HL-60 (cell line): ENCODE results near the gene IL3RA.
"Not testable (repeated sequence)": the region's sequence is repeated elsewhere in the genome, so short reads cannot be mapped to it uniquely, and the experiment has no call there.

Source experiments
- DNase-seq, 2 experiments: peaks; one replicate each; pipeline ENCODE4 v3.0.0-alpha.2; 2010 to 2020; ENCODE audit warnings: low read depth in 1 of 2, low spot score in 1 of 2
- H3K27ac ChIP-seq: fragments of 250-450 bp; sonication (Bioruptor Pico); replicated peaks from 2 replicates; pipeline ENCODE4 v1.5.1; 2020; ENCODE audit warnings: mild to moderate bottlenecking, moderate library complexity
- H3K27me3 ChIP-seq: fragments of 250-450 bp; sonication (Bioruptor Pico); 2 replicates; pipeline ENCODE4 v1.5.1; 2021; ENCODE audit warnings: mild to moderate bottlenecking, moderate library complexity; ENCODE audit not compliant: insufficient read depth, poor library complexity, severe bottlenecking
- H3K4me3 ChIP-seq: replicated peaks from 2 replicates; pipeline ENCODE4 v1.5.1; 2011; ENCODE audit warnings: mild to moderate bottlenecking, control low read depth, low read length; ENCODE audit not compliant: insufficient read depth
- GABPA ChIP-seq: IDR thresholded peaks from 2 replicates; pipeline ENCODE4 v1.6.1; 2012; ENCODE audit warnings: low read depth
- POLR2AphosphoS5 ChIP-seq: IDR thresholded peaks from 2 replicates; pipeline ENCODE4 v1.6.1; 2012; ENCODE audit warnings: low read depth
- SPI1 ChIP-seq: IDR thresholded peaks from 2 replicates; pipeline ENCODE4 v1.6.1; 2012; ENCODE audit warnings: low read depth, mild to moderate bottlenecking, borderline replicate concordance
- TF ChIP-seq, protein P1 (sequence below): IDR thresholded peaks from one replicate; pipeline ENCODE4 v1.5.1; 2011; ENCODE audit warnings: low read length, control low read depth, inconsistent platforms; ENCODE audit not compliant: insufficient read depth
- TF ChIP-seq, protein P2 (sequence below): IDR thresholded peaks from 2 replicates; pipeline ENCODE4 v1.6.1; 2012; ENCODE audit warnings: low read depth; ENCODE audit not compliant: insufficient replicate concordance

Gene IL3RA

GRCh38 chrX:1294301-1295067 is 42.1 kb upstream of the IL3RA start:
- H3K4me3 ChIP-seq = no peak overlapping the region
- TF ChIP-seq SPI1 (no peak), GABPA (no peak), POLR2AphosphoS5 (no peak)
- TF ChIP-seq, protein P1, sequence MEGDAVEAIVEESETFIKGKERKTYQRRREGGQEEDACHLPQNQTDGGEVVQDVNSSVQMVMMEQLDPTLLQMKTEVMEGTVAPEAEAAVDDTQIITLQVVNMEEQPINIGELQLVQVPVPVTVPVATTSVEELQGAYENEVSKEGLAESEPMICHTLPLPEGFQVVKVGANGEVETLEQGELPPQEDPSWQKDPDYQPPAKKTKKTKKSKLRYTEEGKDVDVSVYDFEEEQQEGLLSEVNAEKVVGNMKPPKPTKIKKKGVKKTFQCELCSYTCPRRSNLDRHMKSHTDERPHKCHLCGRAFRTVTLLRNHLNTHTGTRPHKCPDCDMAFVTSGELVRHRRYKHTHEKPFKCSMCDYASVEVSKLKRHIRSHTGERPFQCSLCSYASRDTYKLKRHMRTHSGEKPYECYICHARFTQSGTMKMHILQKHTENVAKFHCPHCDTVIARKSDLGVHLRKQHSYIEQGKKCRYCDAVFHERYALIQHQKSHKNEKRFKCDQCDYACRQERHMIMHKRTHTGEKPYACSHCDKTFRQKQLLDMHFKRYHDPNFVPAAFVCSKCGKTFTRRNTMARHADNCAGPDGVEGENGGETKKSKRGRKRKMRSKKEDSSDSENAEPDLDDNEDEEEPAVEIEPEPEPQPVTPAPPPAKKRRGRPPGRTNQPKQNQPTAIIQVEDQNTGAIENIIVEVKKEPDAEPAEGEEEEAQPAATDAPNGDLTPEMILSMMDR = no peak
- TF ChIP-seq, protein P2, sequence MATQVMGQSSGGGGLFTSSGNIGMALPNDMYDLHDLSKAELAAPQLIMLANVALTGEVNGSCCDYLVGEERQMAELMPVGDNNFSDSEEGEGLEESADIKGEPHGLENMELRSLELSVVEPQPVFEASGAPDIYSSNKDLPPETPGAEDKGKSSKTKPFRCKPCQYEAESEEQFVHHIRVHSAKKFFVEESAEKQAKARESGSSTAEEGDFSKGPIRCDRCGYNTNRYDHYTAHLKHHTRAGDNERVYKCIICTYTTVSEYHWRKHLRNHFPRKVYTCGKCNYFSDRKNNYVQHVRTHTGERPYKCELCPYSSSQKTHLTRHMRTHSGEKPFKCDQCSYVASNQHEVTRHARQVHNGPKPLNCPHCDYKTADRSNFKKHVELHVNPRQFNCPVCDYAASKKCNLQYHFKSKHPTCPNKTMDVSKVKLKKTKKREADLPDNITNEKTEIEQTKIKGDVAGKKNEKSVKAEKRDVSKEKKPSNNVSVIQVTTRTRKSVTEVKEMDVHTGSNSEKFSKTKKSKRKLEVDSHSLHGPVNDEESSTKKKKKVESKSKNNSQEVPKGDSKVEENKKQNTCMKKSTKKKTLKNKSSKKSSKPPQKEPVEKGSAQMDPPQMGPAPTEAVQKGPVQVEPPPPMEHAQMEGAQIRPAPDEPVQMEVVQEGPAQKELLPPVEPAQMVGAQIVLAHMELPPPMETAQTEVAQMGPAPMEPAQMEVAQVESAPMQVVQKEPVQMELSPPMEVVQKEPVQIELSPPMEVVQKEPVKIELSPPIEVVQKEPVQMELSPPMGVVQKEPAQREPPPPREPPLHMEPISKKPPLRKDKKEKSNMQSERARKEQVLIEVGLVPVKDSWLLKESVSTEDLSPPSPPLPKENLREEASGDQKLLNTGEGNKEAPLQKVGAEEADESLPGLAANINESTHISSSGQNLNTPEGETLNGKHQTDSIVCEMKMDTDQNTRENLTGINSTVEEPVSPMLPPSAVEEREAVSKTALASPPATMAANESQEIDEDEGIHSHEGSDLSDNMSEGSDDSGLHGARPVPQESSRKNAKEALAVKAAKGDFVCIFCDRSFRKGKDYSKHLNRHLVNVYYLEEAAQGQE = no peak
- no peak overlapping the region for H3K27ac ChIP-seq
- DNase-seq = no peak
- H3K27me3 ChIP-seq = no peaks in the 10 kb centered on the region

- Histone ChIP-seq H3K4me3 (no peak overlapping the region), H3K27ac (no peak overlapping the region), H3K27me3 (no peaks in the 10 kb centered on the region)
- no peak for DNase-seq
- TF ChIP-seq, protein P2 = no peak
- TF ChIP-seq POLR2AphosphoS5 (no peak), SPI1 (no peak)
Observed at GRCh38 chrX:1295550-1295949, 41.0 kb upstream of the IL3RA start.

DNA sequence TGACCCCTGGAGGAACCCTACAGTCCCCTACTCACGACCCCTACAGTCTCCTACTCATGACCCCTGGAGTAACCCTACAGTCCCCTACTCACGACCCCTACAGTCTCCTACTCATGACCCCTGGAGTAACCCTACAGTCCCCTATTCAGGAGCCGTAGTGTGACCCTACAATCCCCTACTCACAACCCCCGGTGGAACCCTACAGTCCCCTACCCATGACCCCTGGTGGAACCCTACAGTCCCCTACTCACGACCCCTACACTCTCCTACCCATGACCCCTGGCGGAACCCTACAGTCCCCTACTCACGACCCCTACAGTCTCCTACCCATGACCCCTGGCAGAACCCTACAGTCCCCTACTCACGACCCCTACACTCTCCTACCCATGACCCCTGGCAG is 39.0 kb upstream of the IL3RA start:
- DNase-seq, H3K27me3 ChIP-seq, H3K4me3 ChIP-seq, H3K27ac ChIP-seq: not testable (repeated sequence)

DNA sequence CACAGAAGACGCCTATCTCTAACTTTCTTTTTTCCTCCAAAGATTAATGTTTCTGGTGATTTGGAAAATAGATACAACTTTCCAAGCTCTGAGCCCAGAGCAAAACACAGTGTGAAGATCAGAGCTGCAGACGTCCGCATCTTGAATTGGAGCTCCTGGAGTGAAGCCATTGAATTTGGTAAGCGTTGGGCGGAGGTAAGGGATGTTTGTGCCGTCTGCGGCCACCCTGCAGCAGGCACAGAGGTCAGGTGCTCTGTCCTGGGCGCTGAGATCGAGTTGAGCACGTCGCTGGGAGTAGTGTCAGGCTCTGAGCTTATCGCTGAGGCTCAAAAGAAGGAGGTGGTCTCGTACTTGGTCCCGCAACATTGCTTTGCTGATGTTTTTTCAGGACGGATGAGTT is 36.1 kb upstream of the IL3RA start:
- TF ChIP-seq, protein P2 = no peak
- TF ChIP-seq GABPA (no peak), SPI1 (no peak)
- no peaks in the 10 kb centered on the region for H3K27me3 ChIP-seq
- H3K4me3 ChIP-seq = no peak overlapping the region
- no peak for DNase-seq
- no peak overlapping the region for H3K27ac ChIP-seq
